Measurements from ENCODE around the gene CEP192. TPM values are rescaled to one million over a fixed set of nuclear protein-coding genes. Genes with fewer than 3 reads are reported as not detected.

Gene CEP192
- total RNA-seq, 1 donor from 2014 or later: 39.6 TPM

GRCh38 chr18:12948050-12948804, 42.9 kb upstream of the CEP192 start:
- Mint-ChIP-seq H3K4me3 (peak overlapping the region; percentile 92), H3K27me3 (ENCODE audit: low read depth) (no peaks in the 10 kb centered on the region), H3K36me3 (ENCODE audit: low read depth) (peaks cover 17% of the 10 kb centered on the region), H3K27ac (ENCODE audit: unreplicated experiment) (peak overlapping the region; percentile 97), H3K9me3 (no peaks in the 10 kb centered on the region), H3K4me1 (peaks cover 37% of the 10 kb centered on the region)
- DNase-seq (ENCODE audit: low read depth, low spot score): peak; percentile 80
- no peak for TF ChIP-seq CTCF (conservative IDR thresholded peaks at IDR 0.05)

DNA sequence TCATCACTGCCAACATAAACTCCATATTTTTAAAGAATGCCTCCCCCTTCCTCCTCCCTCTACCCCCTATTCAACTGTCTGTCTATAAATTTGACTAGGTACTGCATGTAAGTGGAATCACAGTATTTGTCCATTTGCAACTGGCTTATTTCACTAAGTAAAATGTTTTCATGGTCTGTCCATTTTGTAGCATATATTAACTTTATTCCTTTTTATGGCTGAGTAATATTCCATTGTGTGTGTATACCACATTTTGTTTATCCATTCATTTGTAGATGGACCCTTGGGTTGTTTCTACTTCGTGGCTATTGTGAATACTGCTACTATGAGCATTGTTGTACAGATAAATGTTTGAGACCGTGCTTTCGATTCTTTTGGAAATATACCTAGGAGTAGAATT, 32.7 kb upstream of the CEP192 start:
- Mint-ChIP-seq H3K36me3 (ENCODE audit: low read depth) (peaks cover 24% of the 10 kb centered on the region), H3K4me1 (no peaks in the 10 kb centered on the region), H3K4me3 (no peak overlapping the region), H3K27ac (ENCODE audit: unreplicated experiment) (no peak overlapping the region), H3K9me3 (no peaks in the 10 kb centered on the region), H3K27me3 (ENCODE audit: low read depth) (no peaks in the 10 kb centered on the region)
- TF ChIP-seq CTCF (conservative IDR thresholded peaks at IDR 0.05): no peak
- no peak for DNase-seq (ENCODE audit: low read depth, low spot score)

- Mint-ChIP-seq H3K4me3 (no peak overlapping the region), H3K27ac (ENCODE audit: unreplicated experiment) (no peak overlapping the region), H3K4me1 (no peaks in the 10 kb centered on the region), H3K36me3 (ENCODE audit: low read depth) (peaks cover 32% of the 10 kb centered on the region), H3K9me3 (no peaks in the 10 kb centered on the region), H3K27me3 (ENCODE audit: low read depth) (no peaks in the 10 kb centered on the region)
- DNase-seq (ENCODE audit: low read depth, low spot score): no peak
- no peak for TF ChIP-seq CTCF (conservative IDR thresholded peaks at IDR 0.05)
Measured at GRCh38 chr18:12960395-12960794, 30.8 kb upstream of the CEP192 start.

DNA sequence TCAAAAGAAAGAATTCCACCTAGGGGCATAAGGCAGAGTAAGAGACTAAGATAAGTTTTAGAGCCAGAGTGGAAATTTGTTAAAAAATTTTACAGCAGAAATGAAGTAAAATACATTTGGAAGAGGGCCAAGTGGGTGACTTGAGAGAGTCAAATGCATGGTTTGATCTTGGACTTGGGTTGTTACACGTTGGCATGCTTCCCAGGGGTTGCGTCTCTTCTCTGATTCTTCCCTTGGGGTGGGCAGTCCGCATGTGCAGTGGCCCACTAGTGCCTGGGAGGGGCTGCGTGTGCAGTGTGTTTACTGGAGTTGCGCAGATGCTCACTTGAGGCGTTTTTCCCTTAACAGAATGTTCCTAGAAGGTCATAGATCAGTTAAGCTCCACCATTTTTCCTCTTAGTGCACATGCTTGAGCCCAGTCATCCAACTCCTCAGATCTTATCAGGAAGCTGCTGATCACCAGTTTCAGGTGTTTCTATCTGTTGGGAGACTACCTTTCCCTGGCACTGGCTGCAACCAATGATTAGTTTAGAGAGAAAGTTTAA, 30.2 kb upstream of the CEP192 start:
- no peaks in the 10 kb centered on the region for H3K4me1 Mint-ChIP-seq
- H3K4me3 Mint-ChIP-seq: no peak overlapping the region
- no peaks in the 10 kb centered on the region for H3K27me3 Mint-ChIP-seq (ENCODE audit: low read depth)
- no peak overlapping the region for H3K27ac Mint-ChIP-seq (ENCODE audit: unreplicated experiment)
- DNase-seq (ENCODE audit: low read depth, low spot score): no peak
- no peak for TF ChIP-seq CTCF (conservative IDR thresholded peaks at IDR 0.05)
- H3K36me3 Mint-ChIP-seq (ENCODE audit: low read depth): peaks cover 36% of the 10 kb centered on the region
- H3K9me3 Mint-ChIP-seq: no peaks in the 10 kb centered on the region

GRCh38 chr18:12963069-12963468, 28.1 kb upstream of the CEP192 start:
- H3K27me3 Mint-ChIP-seq (ENCODE audit: low read depth): no peaks in the 10 kb centered on the region
- H3K4me3 Mint-ChIP-seq: no peak overlapping the region
- no peak for TF ChIP-seq CTCF (conservative IDR thresholded peaks at IDR 0.05)
- H3K27ac Mint-ChIP-seq (ENCODE audit: unreplicated experiment): no peak overlapping the region
- H3K4me1 Mint-ChIP-seq: no peaks in the 10 kb centered on the region
- H3K9me3 Mint-ChIP-seq: no peaks in the 10 kb centered on the region
- peaks cover 38% of the 10 kb centered on the region for H3K36me3 Mint-ChIP-seq (ENCODE audit: low read depth)
- DNase-seq (ENCODE audit: low read depth, low spot score): no peak

All from neural crest cell (in vitro differentiated cells).